DMS 273 treated with DMSO at 0.1 percent for 48 hours (cell line): ENCODE results near the gene FBXO33.
"Not testable (repeated sequence)": the region's sequence is repeated elsewhere in the genome, so short reads cannot be mapped to it uniquely, and the experiment has no call there.

Source experiments
- DNase-seq: peaks from one replicate; lab custom pipeline; 2025; lab: John Stamatoyannopoulos, UW

FBXO33 gene

GRCh38 chr14:39369029-39369428, 63.2 kb downstream of the FBXO33 start:
- no peak for DNase-seq

- DNase-seq = peak; percentile 20
These were observed 63.8 kb downstream of the FBXO33 start for GRCh38 chr14:39368261-39368959.

GRCh38 chr14:39367387-39367751, 64.9 kb downstream of the FBXO33 start:
- DNase-seq = no peak

- DNase-seq = no peak
These were observed 65.5 kb downstream of the FBXO33 start for GRCh38 chr14:39366460-39367386.

GRCh38 chr14:39365354-39365753, 66.9 kb downstream of the FBXO33 start:
- no peak for DNase-seq

- no peak for DNase-seq
These were observed 67.7 kb downstream of the FBXO33 start for GRCh38 chr14:39364509-39364908.

- DNase-seq = not testable (repeated sequence)
These were observed 70.7 kb downstream of the FBXO33 start for GRCh38 chr14:39361556-39361955.

- no peak for DNase-seq
These were observed 71.9 kb downstream of the FBXO33 start for GRCh38 chr14:39360316-39360715.

- not testable (repeated sequence) for DNase-seq
These were observed 73.2 kb downstream of the FBXO33 start for GRCh38 chr14:39359069-39359468.

GRCh38 chr14:39351708-39352107, 80.5 kb downstream of the FBXO33 start:
- no peak for DNase-seq

GRCh38 chr14:39350866-39351265, 81.4 kb downstream of the FBXO33 start:
- no peak for DNase-seq
